ENCODE results near the gene KCNQ1.

Gene KCNQ1

GRCh38 chr11:2664791-2665525 is 220.2 kb downstream of the KCNQ1 start:
- no peak for DNase-seq (ENCODE audit: low read depth, low spot score)

GRCh38 chr11:2665526-2666400 is 221.0 kb downstream of the KCNQ1 start:
- no peak for DNase-seq (ENCODE audit: low read depth, low spot score)

GRCh38 chr11:2666401-2666741 is 221.6 kb downstream of the KCNQ1 start:
- no peak for DNase-seq (ENCODE audit: low read depth, low spot score)

DNA sequence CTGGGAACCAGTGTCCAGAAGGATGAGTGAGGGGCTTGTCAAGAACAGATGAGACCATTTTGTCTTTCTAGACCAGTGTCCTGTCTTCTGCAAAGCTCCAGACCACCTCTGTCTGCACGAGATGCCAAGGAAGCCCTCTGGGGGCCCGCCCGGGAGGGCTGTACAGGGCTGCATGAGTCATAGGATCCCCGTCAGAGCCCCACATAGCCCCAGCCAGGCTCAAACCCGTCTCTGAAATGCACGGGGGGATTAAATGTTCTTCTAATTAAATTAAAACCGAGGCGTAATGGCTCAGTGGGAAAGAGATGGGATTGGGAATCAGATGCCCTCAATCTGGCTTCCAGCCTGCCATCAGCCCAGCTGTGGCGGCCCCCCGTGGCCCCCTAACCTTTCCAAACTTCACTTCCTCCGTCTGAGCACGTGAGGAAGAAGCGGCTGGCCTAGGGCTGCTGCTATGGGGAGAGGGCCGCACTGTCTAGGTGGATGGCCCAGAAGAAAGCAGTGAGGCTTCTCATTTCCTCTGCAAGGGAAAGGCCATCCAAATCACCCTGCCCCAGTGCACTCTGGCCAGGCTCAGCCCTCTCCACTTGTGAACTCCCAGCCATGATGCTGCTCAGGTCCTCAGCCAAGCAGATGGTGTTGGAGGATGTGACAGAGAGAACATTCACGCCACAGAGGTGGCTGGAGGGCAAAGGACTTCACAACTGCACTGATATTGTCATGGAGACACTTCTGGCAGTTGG is 222.2 kb downstream of the KCNQ1 start:
- no peak for DNase-seq (ENCODE audit: low read depth, low spot score)

DNA sequence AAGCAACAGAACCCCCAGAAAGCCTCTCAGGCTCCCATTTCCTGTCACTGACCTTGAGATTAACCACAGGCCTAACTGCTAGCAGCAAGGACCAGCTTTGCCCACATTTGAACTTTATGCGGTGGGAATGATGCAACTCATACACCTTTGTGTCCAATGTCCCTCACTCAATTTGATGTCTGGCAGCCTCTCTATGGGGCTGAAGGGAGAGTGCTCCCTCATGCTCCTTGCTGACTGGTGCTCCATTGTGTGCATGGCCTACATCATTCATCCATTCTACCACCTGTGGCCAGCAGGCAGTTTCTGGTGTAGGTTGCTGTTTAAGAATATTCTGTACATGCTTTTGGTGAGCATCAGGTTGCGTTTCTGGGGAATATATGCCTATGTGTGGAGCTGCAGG is 223.1 kb downstream of the KCNQ1 start:
- DNase-seq (ENCODE audit: low read depth, low spot score) = no peak

DNA sequence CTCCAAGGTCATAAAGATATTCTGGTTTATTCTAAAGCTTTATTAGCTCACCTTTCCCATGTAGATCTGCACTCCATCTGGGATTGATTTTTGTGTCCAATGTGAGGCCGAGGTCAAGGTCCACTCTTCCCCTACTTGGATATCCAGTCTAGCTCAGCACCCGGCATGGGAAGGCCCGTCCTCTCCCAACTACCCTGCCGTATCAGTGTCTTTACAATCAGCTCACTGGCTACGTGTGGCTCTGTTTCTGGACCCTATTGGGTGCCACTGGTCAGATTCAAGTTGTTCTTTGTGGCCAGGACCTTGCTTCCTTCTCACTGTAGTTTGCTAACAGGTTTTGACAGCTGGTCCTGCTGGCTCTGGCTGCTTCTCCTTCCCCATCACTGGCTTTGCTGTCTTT is 224.1 kb downstream of the KCNQ1 start:
- DNase-seq (ENCODE audit: low read depth, low spot score) = no peak

DNA sequence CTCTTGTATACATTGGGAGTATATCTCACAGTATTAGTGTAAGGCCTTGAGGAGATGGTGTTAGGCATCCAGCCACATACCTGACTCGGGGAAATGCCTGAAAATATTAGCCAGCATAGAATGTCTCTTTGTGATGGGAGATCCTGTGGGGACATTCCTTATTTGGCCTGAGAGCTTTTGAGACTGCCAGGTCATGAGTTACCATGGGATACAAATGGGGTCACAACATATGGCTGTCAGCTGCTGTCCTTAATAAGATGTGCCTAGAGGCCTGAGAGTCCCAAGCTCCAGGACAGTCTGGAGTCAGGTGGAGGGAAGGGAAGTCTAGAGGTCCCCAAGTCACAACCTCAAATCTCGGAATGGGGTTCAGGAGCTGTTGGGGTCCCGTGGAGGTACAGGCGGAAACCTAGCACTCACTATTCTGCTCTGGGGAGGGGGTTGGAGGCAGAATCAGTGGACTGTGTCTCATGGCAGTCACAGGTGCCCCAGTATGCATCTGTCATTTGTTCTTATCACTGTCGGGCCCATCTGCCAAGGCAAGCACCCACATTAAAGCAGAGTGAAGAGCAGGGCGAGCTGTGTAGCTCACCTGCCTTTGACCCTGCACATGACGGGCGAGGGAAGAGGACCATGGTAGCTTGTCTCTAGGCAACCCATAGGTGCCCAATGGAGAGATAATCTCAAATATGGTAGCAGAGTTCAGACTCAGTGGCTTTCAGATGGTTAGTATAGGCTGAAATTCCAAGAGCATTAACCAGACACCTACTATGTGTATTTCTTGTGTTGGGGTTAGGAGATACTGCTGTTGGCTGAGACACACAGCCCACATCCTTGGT is 225.0 kb downstream of the KCNQ1 start:
- DNase-seq (ENCODE audit: low read depth, low spot score) = no peak

GRCh38 chr11:2670541-2671100 is 225.8 kb downstream of the KCNQ1 start:
- DNase-seq (ENCODE audit: low read depth, low spot score) = no peak

- no peak for DNase-seq (ENCODE audit: low read depth, low spot score)
Observed at GRCh38 chr11:2671748-2672147, 226.9 kb downstream of the KCNQ1 start.

- DNase-seq (ENCODE audit: low read depth, low spot score) = no peak
Observed at GRCh38 chr11:2672553-2673249, 227.9 kb downstream of the KCNQ1 start.

DNA sequence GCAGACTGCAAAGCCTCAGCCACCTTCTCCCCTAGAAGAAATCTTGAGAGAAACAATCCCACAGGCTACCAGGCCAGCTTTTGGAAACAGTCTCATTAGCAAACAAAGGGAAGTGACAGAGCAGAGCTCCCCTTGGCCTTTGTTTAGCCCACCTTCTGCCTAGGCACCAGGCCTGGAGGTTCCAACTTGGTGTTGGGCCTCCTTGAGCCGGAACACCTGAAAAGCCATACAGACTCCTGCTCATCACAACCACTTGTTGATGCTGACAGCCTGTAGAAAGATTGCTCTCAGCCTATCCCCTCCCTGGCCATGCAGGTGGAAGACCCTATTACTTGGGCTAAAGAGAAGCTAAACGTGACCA is 228.4 kb downstream of the KCNQ1 start:
- DNase-seq (ENCODE audit: low read depth, low spot score) = no peak

- DNase-seq (ENCODE audit: low read depth, low spot score) = no peak
Observed at GRCh38 chr11:2673871-2674471, 229.2 kb downstream of the KCNQ1 start.

GRCh38 chr11:2674658-2675131 is 229.9 kb downstream of the KCNQ1 start:
- DNase-seq (ENCODE audit: low read depth, low spot score) = no peak

- no peak for DNase-seq (ENCODE audit: low read depth, low spot score)
Observed at GRCh38 chr11:2675540-2675939, 230.7 kb downstream of the KCNQ1 start.

DNA sequence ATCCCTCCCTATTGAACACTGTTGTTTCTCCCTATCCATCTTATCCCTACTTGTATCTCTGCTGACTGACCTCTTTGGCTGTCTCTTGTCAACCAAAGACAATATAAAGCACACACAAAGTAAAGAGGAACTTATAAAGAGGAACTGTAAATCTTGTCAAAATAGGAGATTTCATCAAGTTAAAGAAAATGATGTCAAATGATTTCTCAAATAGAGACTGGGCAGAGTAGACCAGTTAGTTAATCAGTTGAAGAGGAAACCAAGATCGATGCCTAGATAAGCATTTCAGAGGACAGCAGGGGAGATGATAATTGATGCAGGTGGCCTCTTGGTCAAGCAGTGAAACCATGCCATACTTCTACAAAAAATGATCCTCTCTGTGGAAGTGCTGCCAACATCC is 232.3 kb downstream of the KCNQ1 start:
- no peak for DNase-seq (ENCODE audit: low read depth, low spot score)

DNA sequence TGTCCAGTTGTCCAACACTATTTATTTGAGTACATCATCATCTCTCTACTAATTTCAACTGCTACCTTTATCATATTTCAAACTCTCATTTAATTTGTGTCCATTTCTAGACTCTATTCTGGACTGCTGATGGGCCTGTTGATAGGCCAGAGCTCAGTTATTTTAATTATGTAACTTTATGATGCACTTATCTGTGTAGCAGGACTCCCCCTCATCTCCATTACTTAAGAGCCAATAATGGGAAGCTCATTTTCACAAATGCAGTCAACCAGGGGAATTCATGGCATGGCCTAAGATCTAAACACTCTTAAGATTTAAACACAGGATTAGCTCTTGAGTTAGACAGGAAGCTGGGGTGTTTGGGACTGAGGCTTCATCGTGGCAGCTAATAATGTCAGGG is 233.6 kb downstream of the KCNQ1 start:
- no peak for DNase-seq (ENCODE audit: low read depth, low spot score)

- DNase-seq (ENCODE audit: low read depth, low spot score) = no peak
Observed at GRCh38 chr11:2679011-2679676, 234.3 kb downstream of the KCNQ1 start.

DNA sequence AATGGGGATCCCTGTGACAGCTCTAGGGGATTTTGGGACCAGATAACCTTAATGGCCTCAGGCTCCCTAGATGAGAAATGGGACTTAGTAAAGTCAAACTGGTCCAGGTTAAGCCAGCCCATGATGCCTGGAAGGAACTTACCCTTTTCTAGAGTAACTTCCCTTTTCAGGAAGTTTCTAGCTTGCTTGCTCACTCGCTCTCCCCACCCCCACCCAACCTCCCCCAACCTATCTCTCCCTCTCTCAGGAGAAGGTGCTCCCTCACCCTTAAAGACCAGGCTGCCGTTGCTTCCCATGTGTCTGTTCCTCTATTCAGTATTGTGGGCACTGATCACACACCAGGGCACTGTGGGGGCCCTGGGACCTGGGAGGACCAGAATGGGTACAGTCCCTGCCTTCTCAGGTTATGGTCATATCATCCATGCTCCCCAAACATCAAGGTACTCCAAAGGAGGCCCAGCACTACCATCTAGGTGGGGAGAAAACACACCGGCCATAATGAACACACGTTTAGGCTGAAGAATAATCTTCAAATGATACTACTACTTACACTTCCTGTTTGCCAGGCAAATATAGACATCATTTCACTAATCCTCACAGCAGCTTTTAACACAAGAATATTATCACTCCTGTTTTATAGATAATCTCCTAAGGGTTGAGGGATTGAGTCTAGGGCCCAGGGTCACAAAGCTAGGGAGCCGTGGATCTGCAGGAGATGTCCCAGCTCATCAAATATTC is 236.8 kb downstream of the KCNQ1 start:
- no peak for DNase-seq (ENCODE audit: low read depth, low spot score)

GRCh38 chr11:2683806-2684205 is 239.0 kb downstream of the KCNQ1 start:
- no peak for DNase-seq (ENCODE audit: low read depth, low spot score)

All from activated CD4-positive, CD25-positive, alpha-beta regulatory T cell treated with anti-CD3 and anti-CD28 coated beads, Interleukin-2, amount 50 U/mL, for 16 hours (primary cell).